NCI-H2029 (cell line): ENCODE results near the gene CCL26.
"Not testable (repeated sequence)": the region's sequence is repeated elsewhere in the genome, so short reads cannot be mapped to it uniquely, and the experiment has no call there.

Experiments
- DNase-seq: peaks from one replicate; lab custom pipeline; 2025; lab: John Stamatoyannopoulos, UW

The CCL26 gene

DNA sequence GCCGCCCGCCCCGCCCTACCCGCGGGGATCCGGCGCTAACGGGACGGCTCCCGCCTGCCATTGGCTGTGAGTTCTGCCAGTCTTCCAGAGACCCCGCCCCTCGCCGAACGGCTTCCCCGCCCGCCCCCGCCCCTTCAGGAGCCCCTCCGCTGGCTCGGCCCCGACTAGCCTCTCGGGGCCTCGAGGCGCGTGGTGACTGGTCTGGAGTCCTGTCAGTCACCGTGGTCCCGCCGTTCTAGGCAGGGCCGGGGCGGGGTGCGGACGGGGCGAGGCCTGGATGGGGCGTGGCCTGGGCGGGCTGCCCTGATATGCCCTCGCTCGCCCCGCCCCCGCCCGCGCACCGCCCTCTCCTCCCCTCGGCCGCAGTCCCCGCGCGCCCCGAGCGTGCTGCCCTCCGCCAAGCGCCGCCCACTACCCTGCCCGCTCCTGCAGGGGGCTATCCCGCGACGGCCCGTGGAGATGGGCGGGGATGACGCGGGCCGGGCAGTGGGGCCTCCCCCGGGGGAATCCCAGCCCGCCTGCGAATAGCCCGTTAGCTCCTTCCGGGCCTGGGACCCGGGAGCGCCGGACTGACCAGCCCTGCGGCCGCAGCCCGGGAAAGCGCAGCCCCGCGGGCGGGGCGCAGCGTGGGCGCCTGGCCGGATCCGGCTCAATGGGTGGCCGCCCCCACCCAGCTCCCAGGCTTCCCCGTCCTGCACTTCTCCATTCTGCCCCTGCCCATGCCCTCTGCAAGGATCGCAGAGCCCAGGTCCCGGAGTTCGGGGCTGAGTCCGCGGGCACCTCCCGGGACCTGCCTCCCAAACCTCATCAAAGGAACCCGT lies 32.8 kb downstream of the CCL26 start:
- peak; percentile 82 for DNase-seq

DNA sequence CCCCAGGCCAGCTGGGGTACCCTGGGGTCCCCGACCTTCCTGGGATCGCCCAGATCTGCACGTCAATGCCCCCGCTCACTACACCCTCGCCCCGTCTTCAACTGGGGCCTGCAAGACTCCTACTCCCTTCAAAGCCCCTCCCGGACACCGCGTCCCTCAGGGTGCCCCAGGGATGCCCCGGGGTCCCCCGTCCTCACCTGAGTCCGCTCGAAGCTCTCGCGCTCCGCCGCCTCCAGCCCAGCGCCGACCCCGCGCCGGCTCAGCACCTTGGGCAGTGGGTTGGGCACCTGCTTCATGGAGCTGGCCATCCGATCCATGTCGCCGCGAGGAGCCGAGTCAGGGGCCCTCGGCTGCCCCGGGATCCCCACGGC lies 33.4 kb downstream of the CCL26 start, which contains the start of gene HIP1:
HIP1 (minus strand) TSS at position 338 of the 371 bp plus-strand sequence; CDS start at position 317, 21 bp downstream.
- DNase-seq = no peak

DNA sequence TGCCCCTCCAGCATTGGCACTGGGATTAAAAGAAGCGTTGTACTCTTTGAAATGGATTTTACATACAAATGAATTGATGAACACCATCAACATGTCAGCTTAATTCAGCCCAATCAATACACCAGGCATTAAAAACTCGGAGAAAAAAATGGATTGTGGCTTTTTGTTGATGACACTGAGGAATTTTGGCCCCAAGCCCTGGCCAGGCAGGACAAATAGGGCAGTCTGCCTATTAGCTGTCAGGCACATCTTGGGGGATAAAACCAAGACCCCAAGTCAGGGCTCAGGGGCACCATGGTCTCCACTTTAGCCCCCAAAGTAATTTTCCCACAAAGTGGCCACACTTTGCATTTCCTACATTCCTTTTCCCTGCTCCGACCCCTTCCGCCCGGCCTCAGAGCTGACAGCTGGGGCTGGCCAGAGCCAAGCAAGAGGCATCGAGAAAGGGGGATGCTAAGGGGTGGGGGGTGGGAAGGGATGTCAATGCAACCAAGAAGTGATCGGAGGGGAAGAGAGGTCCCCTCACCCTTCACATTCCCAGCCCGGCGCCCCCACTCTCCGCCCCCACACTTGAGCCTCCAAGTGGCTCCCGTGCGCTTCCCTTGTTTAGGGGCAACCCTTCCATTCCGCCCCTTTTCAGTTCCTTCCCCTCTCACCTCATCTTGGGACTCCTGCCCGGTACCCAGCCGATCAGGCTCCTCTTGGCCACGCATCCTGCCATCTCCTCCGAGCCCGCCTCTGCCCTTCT lies 34.0 kb downstream of the CCL26 start:
- DNase-seq = no peak

DNA sequence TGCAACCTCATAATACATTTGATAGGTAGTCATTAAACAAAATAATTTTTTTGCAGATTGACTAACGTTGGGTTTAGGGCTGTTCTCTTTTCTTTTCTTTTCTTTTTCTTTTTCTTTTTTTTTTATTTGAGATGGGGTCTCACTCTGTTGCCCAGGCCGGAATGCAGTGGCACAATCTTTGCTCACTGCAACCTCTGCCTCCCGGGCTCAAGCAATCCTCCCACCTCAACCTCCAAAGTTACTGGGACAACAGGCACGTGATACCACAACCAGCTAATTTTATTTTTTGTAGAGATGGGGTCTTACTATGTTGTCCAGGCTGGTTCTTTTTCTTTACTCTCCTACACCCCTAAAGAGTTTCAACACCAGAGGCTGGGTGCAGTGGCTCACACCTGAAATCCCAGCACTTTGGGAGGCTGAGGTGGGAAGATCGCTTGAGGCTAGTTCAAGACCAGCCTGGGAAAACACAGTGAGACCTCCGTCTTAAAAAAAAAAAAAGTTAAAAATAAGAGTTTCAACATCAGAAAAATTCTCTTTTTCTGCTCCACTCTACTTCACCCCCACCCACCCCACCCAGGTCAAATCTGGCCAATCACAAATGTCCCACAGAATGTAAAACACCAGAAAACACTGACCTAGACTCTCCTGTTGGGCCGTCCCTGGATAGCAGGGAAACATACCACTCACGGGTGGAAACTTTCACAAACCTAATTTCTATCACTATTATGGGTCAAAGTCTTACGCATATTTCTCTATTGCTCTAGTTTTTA lies 36.2 kb downstream of the CCL26 start:
- DNase-seq = no peak

DNA sequence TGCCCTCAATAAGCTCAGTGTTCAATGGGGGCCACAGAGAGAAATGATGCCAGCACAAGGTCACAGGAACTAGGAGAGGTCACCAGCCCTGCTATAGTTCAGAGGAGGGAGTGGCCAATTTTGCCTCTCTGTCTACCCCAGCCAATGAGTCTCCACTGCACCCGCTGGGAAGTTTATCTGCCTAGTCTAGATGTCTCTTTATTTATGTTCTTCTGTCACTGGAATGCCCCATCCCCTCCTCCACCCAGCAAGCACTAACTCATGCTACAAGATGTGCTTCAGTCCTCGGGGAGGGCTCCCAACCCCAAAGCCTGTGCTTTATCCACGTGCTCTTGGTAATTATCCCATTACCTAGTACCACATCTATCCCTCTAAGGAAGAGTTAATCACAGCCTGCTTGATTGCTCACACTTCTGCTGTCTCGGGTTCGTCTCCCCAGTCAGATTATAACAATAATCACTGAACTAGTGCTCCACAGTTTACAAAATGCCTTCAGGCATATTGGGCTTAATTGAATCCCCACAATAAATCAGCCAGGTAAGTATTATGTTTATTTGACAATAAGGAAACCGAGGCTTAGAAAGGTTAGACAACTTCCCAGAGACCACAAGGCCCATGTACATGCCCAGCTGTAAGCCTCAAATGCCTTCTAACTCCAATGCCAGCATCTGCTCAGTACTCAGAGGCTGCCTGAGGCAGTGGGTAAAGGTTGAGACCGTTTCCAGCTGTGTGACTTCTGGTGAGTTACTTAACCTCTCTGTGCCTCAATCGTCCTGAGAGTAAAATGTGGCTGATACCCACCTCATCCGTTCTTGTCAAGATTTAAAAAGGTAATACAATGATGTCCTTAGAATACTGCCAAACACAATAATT lies 37.2 kb downstream of the CCL26 start:
- DNase-seq = no peak

DNA sequence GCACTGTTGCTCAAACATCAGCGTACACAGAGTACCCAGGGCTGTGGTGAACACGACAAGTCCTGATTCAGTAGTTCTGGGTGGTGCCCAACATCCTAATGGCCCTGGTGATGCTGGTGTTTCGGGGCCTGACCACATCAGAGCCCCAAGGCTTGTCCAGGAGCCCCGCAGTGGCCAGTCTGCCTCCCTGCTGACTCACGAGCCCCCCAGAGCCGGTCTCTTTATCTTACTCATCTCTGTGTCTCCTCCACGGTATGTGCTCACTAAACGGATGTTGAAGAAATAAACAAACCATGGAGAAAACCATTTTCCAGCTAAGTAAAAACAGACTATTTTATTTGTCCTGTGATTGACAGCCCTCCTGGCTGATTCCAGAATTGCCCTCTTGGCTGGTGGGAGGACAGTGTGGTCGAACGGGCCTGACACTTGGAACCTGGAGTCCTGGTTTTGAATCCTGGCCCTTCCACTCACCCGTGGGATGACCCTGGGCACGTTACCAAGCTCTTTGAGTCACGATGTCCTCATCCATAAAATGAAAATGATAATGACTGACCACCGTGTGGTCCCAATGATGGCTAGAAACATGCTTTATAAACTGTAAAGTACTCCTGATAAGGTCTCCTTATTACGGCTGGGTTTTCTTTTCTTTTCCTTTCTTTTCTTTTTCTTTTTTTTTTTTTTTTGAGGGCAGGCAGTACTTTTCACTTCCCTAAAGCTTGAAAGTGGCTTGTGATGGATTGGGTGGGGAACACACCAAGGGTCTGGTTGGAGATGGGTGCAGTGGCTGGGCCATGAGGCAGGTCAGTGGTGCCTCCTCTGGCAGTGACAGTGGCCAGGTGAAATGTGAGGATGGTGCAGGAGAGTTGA lies 39.0 kb downstream of the CCL26 start:
- DNase-seq = no peak

DNA sequence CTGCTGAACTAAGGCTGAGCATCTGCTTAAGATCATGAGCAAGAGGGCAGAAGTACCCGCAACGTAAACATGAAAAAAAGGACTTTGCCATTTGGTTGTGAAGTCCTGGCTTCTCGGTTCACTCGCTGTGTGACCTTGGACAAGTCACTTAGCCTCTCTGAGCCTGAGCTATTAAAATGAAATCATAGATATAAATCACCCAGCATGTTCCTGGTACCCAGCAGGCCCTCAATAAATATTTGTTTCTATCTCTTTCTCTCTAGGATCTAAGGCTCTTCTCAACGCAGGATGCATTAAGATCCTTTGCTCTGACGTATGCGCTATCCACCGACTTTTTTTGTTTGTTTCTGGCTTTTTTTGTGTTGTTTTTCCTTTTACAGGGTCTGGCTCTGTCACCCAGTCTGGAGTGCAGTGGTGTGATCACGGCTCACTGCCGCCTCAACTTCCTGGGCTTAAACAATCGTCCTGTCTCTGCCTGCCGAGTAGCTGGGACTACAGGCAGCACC lies 39.9 kb downstream of the CCL26 start:
- DNase-seq = no peak

DNA sequence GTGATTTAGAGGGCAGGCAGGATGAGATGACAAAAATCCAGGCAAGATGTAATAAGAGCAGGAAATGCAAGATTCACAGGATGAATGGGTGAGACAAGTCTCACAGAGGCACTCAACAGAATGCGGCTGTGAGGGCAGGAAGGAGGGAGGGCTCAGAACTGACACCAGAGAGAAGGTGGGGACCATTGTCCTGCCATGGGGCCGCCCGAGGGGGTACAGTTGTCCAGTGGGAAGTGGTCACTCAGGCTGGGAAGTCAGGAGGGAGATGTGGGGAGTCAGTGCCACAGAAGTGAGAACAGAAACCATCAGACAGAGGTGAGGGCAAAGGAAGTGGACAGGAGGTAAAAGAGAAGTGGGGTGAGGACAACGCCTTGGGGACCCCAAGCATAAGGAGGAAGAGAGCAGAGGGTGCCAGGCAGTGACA lies 42.1 kb downstream of the CCL26 start:
- no peak for DNase-seq

DNA sequence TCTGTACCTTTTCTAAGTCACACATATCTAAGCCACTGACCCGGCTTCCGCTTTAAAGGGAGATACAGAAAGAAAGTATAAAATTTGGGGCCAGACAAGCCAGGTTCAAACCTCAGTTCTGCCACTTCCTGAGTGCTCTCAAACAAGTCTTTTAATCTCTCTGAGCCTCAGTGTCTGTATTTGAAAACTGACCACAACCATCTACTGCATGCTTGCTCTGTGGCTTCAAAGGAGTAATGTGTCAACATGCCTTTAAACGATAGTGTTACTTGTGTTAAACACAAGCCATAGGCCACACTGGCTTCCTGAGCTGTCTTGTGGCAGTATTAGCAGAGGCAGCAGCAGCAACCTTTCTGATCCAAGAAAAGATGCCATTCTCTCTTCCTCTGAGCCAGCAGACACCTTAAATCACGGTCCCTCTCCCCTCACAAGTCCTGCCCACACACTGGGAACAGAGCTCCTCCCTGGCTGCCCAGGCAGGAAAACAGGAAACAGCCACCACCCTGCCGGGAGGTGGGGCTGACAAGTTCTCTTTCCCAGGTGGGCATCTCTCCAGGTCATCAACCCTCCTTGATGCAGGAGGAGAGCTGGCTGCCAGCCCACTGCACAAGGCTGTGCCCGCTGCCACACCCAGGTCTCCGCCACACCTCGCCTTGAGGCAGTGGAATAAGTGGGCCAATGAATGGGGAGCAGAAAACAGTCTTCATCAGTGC lies 44.0 kb downstream of the CCL26 start:
- DNase-seq = peak; percentile 76

DNA sequence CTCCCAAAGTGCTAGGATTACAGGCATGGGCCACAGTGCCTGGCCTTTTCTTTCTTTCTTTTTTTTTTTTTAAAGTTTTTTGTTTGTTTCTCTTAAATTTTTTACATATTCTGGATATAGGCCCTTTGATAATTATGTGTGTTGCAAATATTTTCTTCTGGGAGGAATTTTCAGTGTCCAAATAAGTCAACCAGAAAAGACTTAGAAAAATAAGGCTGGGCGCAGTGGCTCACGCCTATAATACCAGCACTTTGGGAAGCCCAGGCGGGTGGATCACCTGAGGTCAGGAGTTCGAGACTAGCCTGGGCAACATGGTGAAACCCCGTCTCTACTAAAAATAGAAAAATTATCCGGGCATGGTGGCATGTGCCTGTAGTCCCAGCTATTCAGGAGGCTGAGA lies 44.7 kb downstream of the CCL26 start:
- DNase-seq = not testable (repeated sequence)

DNA sequence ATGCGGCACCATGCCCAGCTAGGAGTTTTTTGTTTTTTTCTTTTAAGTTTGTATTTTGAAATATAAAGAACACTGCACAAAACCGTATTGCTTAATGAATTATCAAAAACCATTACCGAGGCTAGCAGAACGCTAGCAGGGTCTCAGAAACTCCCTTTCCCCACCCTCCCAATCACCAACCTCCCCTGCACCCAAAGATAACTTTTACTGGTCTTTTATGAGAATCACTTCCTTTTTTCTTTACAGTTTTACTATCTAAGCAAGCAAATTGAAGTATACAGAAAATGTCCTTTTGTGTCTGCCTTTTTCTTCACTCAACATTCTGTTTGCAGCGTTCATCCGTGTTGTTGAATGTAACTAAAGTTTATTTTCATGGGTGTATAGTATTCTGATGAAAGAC lies 46.7 kb downstream of the CCL26 start:
- DNase-seq = no peak

DNA sequence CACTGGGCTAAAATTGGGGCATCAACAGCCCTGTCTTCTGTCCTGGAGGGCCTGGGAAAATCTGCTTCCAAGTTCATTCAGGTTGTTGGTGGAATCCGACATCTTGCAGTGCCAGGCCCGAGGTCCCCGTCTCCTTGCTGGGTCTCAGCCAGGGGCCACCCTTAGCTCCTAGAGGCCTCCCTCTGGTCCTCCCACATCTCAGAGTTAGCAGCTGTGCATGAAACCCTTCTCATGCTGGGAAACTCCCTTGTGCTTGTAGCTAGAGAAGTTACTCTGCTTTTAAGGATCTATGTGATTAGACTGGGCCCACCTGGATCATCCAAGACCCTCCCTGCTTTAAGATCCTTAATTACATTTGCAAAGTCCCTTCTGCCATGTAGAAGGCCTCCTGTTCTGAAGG lies 48.6 kb downstream of the CCL26 start:
- no peak for DNase-seq

DNA sequence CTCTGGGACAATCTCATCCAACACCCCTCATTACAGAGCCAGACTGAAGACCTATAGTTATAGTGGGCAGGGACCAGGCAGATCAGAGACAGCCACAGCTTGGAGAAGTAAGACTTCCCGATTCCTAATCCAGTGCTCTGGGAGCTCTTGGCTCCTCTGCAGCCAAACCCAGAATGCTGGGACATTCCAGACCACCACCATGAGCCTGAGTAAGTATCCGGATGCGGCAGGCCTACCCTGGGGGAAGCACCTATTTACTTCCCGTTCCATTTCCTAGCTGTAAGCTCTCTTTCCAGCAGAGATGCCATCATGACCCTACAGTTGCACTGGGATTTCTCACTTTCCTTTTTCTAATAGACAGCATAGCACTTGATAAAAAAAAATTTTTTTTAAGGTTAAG lies 49.6 kb downstream of the CCL26 start:
- DNase-seq = no peak

DNA sequence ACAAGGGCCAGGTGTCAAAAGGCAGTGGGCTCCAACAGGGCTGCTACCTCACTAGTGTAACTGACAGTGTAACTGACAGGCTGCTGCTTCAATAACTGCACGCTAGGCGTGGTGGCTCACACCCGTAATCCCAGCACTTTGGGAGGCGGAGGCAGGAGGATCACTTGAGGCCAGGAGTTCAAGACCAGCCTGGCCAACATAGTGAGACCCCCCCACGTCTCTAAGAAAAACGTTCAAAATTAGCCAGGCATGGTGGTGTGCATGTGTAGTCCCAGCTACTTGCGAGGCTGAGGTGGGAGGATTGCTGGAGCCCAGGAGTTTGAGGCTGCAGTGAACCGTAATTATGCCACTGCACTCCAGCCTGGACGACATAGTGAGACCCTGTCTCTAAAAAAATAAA lies 50.1 kb downstream of the CCL26 start:
- DNase-seq = not testable (repeated sequence)

DNA sequence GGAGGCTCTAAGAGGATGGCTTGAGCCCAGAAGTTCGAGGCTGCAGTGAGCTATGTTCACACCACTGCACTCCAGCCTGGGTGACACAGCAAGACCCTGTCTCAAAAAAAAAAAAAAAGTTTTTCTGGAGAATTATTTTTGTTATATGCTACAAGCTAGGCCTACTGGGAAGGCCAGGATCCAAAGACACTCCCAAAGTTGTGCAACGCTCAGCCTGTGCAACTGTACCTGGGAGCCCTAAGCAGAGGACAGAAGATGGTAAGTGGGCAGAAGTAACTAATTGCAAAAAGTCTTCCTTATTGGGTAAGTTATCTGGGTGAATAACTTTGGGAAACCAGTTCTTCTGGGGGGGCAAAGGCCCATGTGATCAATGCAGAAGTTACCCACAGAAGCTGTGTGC lies 50.6 kb downstream of the CCL26 start:
- no peak for DNase-seq

DNA sequence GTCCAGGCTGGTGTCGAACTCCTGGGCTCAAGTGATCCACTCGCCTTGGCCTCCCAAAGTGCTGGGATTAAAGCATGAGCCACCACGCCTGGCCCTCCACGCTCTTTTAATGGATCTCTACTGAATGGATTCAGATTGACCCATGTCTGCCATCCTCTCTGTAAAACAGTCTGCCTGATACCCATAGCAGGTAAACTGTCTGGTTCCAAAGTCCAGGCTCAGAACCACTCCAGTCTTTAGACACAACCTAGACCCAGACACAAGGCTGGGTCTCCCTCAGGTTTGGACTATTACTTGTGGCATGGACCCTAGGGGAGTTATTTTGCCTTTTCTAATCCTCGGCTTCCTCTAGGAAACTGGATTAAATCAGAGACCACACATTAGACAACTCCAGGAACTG lies 52.4 kb downstream of the CCL26 start:
- DNase-seq = no peak
